Stimulated activated CD4-positive, alpha-beta T cell treated with anti-CD3 and anti-CD28 coated beads, Interleukin-12 subunit alpha, Interleukin-12 subunit beta, amount 100 ng/mL, for 24 hours (primary cell): ENCODE data around the gene LGALS14.

Source experiments
- DNase-seq, 2 experiments: peaks; one replicate each; pipeline ENCODE4 v3.0.0-alpha.2; 2020; ENCODE audit warnings: low read depth in 2 of 2

The LGALS14 gene

DNA sequence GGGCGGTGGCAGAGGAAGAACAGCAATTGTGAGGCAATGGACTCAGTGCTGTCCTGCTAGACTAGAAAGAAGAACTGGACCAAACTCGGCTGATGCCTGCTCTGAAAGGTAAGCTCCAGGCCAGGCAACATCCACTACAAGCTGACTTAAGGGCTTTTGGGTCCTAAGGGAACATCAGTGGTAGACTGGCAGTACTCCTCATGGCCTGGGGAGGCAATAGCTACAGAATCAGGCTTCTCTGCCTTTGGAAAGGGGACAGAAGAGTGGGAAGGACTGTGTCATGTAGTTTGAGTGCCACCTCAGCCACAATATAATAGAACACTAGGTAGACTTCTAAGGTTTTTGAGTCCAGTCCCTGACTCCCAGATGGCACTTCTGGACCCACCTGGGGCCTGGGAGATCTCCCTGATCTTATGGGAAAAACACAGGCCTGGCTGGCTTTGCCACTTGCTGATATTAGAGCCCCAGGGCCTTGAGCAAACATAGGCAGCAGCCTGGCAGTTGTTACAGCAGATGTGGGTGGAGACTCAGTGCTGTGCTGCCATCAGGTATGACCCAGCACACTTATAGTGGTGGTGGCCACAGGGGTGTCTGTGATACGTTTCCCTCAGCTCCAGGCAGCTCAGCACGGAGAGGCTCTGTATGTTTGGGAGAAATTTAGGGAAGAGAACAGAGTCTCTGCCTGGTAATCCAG, 42.7 kb downstream of the LGALS14 start:
- DNase-seq = no peak

DNA sequence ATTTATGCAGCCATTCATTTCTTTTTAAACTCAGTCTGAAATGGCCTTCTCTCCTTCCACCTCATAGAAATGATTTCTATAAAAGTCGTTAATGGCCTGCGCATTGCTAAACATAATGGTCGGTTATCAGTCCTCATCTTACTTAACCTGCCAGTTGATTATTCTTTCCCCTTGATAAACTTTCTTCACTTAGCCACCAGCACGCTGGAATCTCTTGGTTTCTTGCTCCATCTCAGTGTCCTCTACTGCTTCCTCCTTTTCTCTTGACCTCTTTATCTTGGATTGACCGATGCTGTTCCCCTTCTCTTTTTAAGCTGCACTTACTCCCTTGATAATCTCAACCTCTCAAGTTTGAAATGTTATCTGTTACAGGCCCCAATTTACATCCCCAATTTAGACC, 45.7 kb downstream of the LGALS14 start:
- no peak for DNase-seq

DNA sequence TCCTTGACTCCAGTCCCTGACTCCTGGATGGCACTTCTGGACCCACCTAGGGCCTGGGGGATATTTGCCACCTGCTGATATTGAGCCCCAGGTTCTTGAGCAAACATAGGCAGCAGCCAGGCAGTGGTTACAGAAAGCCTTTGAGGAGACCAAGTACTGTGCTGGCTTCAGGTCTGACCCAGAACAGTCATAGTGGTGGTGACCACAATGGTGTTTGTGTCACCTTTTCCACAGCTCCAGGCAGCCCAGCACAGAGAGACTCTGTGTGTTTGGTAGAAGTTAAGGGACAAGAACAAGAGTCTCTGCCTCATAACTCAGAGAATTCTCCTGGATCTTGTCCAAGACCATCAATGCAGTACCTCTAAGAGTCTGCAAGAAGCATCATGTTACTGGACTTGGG, 48.1 kb downstream of the LGALS14 start:
- no peak for DNase-seq

DNA sequence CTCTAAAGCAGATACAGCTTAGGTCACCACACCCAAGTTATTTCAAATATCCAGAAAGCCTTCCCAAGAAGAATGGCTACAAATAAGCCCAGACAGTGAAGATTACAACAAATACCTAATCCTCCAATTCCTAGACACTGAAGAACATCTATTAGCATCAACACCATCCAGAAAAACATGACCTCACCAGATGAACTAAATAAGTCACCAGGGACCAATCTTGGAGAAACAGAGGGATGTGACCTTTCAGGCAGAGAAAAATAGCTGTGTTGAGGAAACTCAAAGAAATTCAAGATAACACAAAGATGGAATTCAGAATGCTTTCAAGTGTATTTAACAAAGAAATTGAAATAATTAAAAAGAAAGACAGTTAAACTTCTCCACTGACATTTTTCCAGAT, 48.5 kb downstream of the LGALS14 start:
- no peak for DNase-seq

DNA sequence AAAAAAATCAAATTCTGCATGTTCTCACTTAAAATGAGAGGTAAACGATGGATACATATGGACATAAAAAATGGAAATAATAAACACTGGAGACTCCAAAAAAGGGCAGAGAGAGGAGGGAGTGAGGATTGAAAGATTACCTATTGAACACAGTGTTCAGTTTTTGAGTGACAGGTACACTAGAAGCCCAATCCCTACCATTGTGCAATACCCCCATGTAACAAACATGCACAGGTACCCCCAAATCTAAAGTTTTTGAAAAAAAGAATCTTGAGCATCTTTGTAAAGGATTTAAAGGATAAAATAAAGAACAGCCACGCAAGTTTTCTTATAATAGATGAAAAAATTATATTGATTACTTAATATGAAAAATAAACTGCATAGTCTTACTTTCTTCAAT, 50.3 kb downstream of the LGALS14 start:
- DNase-seq = no peak

DNA sequence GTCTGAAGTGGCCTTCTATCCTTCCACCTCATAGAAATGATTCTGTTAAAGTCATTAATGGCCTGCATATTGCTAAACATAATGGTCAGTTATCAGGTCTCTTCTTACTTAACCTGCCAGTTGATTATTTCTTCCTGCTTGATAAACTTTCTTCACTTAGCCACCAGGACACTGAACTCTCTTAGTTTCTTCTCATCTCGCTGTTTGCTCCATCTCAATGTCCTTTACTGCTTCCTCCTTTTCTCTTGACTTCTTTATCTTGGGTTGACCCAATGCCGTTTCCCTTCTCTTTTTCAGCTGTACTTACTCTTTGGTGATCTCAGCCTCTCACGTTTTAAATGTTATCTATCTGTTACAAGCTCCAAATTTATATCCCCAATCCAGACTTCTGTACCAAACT, 50.7 kb downstream of the LGALS14 start:
- no peak for DNase-seq
